Gastrocnemius medialis (tissue), 4 donors: ENCODE results near the gene VSX1. TPM values are rescaled to one million over a fixed set of nuclear protein-coding genes. Genes with fewer than 3 reads are reported as not detected.

Source experiments
- ATAC-seq, 2 donors: fragments of 150-250 bp; one replicate each; pipeline ENCODE4 v1.9.1; 2016
- DNase-seq, 2 donors: peaks; one replicate each; pipeline ENCODE4 v3.0.0-alpha.2; 2019
- H3K27ac ChIP-seq, 4 donors: fragments of 200-600 bp; sonication (generic); 1 replicate in 1 of 4; 2 replicates in 3 of 4; pipeline ENCODE4 v1.5.1; 2016 to 2018; ENCODE audit warnings: mild to moderate bottlenecking in 2 of 4, moderate library complexity in 1 of 4
- H3K27me3 ChIP-seq, 3 donors: fragments of 200-600 bp; sonication (generic) in 2 of 3; 1 replicate in 1 of 3; 2 replicates in 2 of 3; pipeline versions ENCODE4 v1.5.1 to v1.6.0; 2016 to 2019; ENCODE audit warnings: mild to moderate bottlenecking in 1 of 3, moderate library complexity in 1 of 3
- H3K36me3 ChIP-seq, 2 donors: fragments of 200-600 bp; sonication (generic) in 1 of 2; one replicate each; pipeline ENCODE4 v1.5.1; 2017 to 2018
- H3K4me1 ChIP-seq, 2 donors: fragments of 200-600 bp; sonication (generic) in 1 of 2; one replicate each; pipeline ENCODE4 v1.5.1; 2016 to 2017; ENCODE audit warnings: mild to moderate bottlenecking in 2 of 2
- H3K4me3 ChIP-seq, 4 donors: fragments of 200-600 bp; sonication (generic) in 3 of 4; 1 replicate in 1 of 4; 2 replicates in 3 of 4; pipeline ENCODE4 v1.5.1; 2016 to 2019; ENCODE audit warnings: mild to moderate bottlenecking in 2 of 4
- H3K9me3 ChIP-seq, 3 donors: fragments of 200-600 bp; sonication (generic) in 2 of 3; 1 replicate in 1 of 3; 2 replicates in 2 of 3; pipeline ENCODE4 v1.5.1; 2016 to 2019
- POLR2A ChIP-seq, 2 donors: fragments of 450-650 bp; IDR thresholded peaks; one replicate each; pipeline ENCODE4 v1.6.1; 2017; ENCODE audit warnings: antibody characterized with exemption in 2 of 2, mild to moderate bottlenecking in 2 of 2, moderate library complexity in 2 of 2
- in situ Hi-C, 4 donors: fragments of 200-750 bp; cut with MboI; loops; one replicate each; pipeline versions ENCODE4 v1.15.0 to v1.8.0; 2017; ENCODE audit warnings: low sequenced_read_pairs in 4 of 4
- intact Hi-C: fragments of 100-400 bp; cut with DNase I; formaldehyde crosslinking; loops from one replicate; pipeline ENCODE4 v1.15.1; 2023; ENCODE audit warnings: low total_unique reads
- total RNA-seq, 4 donors: library from RNA; depleted of rRNA; stranded (reverse); fragments of >200 nt; gene quantifications; one replicate each; pipeline versions ENCODE4 v1.1.0 to v1.2.3, GENCODE V29; 2016
- TF ChIP-seq, protein P1 (sequence below), 5 experiments: fragments of 450-650 bp in 3 of 5; fragments of 200-600 bp in 2 of 5; sonication (generic) in 2 of 5; IDR thresholded peaks in 4 of 5; conservative IDR thresholded peaks in 1 of 5; 1 replicate in 4 of 5; 2 replicates in 1 of 5; pipeline ENCODE4 v1.5.1; 2016 to 2019; ENCODE audit warnings: antibody characterized with exemption in 5 of 5, mild to moderate bottlenecking in 3 of 5, moderate library complexity in 3 of 5

Gene VSX1
- total RNA-seq, 4 donors from 2014 or later: 0.20 to 3.0 TPM; not detected in 2

DNA sequence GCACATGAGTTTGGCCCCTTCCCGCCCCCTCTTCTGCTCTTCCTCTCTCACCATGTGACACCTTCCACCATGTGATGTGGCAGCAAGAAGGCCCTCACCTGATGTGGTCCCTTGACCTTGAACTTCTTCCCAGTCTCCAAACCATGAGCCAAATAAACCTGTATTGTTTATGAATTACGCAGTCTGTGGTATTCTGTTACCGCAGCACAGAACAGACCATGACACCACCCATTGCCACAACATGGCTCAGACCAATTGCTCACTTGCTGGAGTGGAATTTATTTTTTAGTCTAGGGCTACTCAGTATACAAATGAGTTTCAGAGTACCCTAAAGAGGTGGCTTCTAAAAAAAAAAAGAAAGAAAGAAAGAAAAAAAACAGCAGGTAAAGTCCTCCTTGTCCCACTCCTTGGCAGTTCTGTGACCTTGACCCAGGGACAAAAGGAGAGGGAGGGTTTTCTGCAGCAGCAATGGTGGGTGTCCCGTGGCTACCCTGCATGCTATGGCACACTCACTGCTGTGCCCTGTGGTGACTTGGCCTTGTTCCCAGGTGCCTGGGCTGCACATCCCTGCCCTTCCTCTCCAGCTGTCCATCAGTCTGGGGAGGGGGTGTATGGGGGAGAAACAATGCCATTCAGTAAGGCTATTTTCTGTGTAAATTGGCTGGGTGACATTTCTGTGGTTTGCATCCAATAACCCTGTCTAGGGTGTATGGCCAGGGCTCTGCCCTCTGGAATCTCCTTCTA lies 5.4 kb upstream of the VSX1 start:
- peaks cover 17 to 26% of the 10 kb centered on the region in 2 donors for H3K4me1 ChIP-seq
- DNase-seq: no peak
- in situ Hi-C loops: loop anchor here in 1 of 4 donors (10.0 kb wide), 1 partner anchor 87 kb away; no protein-coding TSS in a partner anchor
- no peaks in the 10 kb centered on the region for H3K9me3 ChIP-seq
- intact Hi-C loops: no loop called here
- peaks cover 53 to 62% (median 57%) of the 10 kb centered on the region in 3 donors for H3K27me3 ChIP-seq
- H3K36me3 ChIP-seq: no peaks in the 10 kb centered on the region
- no peak overlapping the region for H3K27ac ChIP-seq
- no peak for TF ChIP-seq POLR2A (IDR thresholded peaks at IDR 0.05)
- TF ChIP-seq, protein P1, sequence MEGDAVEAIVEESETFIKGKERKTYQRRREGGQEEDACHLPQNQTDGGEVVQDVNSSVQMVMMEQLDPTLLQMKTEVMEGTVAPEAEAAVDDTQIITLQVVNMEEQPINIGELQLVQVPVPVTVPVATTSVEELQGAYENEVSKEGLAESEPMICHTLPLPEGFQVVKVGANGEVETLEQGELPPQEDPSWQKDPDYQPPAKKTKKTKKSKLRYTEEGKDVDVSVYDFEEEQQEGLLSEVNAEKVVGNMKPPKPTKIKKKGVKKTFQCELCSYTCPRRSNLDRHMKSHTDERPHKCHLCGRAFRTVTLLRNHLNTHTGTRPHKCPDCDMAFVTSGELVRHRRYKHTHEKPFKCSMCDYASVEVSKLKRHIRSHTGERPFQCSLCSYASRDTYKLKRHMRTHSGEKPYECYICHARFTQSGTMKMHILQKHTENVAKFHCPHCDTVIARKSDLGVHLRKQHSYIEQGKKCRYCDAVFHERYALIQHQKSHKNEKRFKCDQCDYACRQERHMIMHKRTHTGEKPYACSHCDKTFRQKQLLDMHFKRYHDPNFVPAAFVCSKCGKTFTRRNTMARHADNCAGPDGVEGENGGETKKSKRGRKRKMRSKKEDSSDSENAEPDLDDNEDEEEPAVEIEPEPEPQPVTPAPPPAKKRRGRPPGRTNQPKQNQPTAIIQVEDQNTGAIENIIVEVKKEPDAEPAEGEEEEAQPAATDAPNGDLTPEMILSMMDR (IDR thresholded peaks at IDR 0.05 in 4 of 5, conservative IDR thresholded peaks at IDR 0.05 in 1 of 5): no peak
- ATAC-seq: no peak
- H3K4me3 ChIP-seq: no peak overlapping the region

DNA sequence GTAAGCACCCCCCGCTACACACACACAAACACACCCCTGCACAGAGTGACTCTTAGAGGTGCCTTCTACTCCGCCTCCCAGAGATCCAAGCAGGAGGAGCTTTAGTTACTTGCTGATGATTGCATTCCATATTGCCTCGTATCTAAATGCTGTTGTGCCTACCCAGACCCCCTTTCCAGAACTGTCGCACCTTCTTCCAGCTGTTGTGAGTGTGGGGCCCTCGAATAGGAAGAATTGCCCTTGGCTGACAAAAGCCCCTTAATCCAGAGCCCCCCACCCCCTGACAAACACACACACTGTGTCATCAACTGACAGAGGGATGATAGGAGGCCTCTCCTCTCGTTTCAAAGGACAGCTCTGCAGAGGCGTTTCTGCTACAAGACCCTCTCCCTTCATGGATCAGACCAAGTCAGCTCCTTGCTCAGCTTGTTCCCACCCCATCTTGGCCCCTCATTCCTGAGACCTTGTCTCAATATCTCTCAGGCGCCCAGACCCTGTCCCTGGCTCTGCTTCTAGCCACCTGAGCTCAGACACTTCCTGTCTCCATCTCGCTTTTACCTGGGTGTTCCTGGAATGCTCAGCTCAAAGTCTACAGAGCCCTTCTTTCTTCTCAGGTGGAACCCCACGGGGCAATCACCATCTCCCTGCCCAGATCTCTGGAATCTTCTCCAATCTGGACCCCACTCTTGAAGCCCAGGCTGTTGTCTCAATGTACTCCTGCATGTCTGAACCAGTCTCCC lies 4.0 kb upstream of the VSX1 start:
- peaks cover 65 to 75% (median 71%) of the 10 kb centered on the region in 3 donors for H3K27me3 ChIP-seq
- ATAC-seq (no peak), DNase-seq (no peak)
- intact Hi-C loops (no loop called here), in situ Hi-C loops (loop anchor here in 1 of 4 donors (10.0 kb wide), 1 partner anchor 89 kb away; no protein-coding TSS in a partner anchor)
- H3K4me3 ChIP-seq: no peak overlapping the region
- H3K4me1 ChIP-seq: peaks cover 17 to 26% of the 10 kb centered on the region in 2 donors
- H3K36me3 ChIP-seq: no peaks in the 10 kb centered on the region
- TF ChIP-seq, protein P1 (IDR thresholded peaks at IDR 0.05 in 4 of 5, conservative IDR thresholded peaks at IDR 0.05 in 1 of 5): no peak
- TF ChIP-seq POLR2A (IDR thresholded peaks at IDR 0.05): no peak
- no peaks in the 10 kb centered on the region for H3K9me3 ChIP-seq
- no peak overlapping the region for H3K27ac ChIP-seq

DNA sequence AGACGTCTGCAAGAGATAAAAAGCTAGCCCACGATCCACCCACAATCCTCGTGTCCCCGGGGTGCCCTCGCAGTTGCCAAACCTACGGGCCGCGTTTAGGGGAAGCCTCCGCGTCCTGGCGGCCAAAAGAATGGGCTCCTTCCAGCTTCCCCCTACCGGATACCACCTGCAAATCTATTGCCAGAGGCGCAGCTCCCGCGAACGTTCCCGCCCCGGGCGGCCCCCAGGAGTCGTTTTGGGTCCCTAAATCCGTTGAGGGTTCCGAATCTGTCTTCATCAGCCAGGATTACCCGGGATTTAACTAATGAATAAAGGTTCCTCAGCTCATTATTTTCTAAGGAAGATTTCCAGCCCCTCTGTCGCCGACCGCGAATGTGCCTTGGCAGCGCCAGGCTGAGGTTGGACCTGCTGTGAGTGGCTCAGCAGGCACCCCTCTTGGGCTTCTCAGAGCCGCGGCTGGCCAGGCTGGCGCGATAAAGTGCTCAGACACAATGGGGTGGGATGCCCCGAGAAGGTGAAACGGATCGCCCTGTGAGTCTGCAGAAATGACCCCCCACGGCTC lies 2.8 kb upstream of the VSX1 start:
- peak overlapping the region in 1 of 4 donors; percentile 32 for H3K4me3 ChIP-seq
- intact Hi-C loops: loop anchor here (5.0 kb wide), 1 partner anchor 308 kb away; the partner anchor contains the start of gene ABHD12
- no peaks in the 10 kb centered on the region for H3K9me3 ChIP-seq
- in situ Hi-C loops: loop anchor here in 1 of 4 donors (10.0 kb wide), 1 partner anchor 90 kb away; no protein-coding TSS in a partner anchor
- H3K4me1 ChIP-seq: peaks cover 17 to 26% of the 10 kb centered on the region in 2 donors
- TF ChIP-seq POLR2A (IDR thresholded peaks at IDR 0.05): no peak
- TF ChIP-seq, protein P1 (IDR thresholded peaks at IDR 0.05 in 4 of 5, conservative IDR thresholded peaks at IDR 0.05 in 1 of 5): no peak
- H3K27me3 ChIP-seq: peaks cover 76 to 82% (median 78%) of the 10 kb centered on the region in 3 donors
- no peak overlapping the region for H3K27ac ChIP-seq
- ATAC-seq (no peak), DNase-seq (no peak)
- H3K36me3 ChIP-seq: no peaks in the 10 kb centered on the region

DNA sequence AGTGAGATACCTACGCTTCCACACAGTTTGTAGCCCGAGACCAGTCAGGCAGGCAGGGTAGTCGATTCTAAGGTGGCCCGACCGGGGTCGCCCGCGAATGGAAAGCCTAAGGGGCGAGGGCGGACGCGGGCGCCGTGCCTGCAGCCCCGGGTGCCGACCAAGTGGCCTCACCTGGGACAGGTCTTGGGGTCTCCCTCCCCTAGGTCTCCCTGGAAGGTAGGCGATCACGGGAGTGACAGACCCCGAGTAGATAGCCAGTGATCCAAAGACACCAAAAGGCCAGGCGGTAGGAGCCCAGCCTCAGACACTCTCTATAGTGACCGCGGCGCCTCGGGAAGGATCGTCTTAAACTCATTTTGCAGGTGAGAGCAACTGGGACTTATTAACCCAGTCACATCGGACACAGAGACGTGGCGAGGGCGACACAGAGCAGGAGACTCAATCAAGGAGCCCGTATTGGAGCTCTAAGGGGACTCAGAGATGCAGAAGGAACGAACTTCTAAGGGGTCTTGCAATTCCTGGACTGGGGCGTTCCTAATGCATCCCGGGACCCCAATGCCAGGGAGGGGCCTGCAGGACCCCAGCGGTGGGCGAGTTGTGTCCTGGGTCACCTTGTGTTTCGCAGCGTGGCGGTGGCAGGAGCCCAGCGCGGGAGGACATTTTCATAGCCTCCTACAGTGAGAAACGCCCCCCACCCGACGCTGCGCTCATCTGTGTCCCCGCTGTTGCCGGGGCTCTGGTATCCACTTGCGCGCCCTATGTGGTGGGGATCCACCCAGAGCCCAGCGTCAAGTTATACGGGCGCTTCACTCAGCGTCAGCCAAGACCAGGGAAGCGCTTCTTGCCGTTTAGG lies 2.1 kb upstream of the VSX1 start:
- ATAC-seq (no peak), DNase-seq (no peak)
- Histone ChIP-seq H3K27me3 (peaks cover 78 to 84% (median 78%) of the 10 kb centered on the region in 3 donors), H3K4me3 (peak overlapping the region in 2 of 4 donors; percentile 2 to 32), H3K27ac (no peak overlapping the region), H3K36me3 (no peaks in the 10 kb centered on the region), H3K4me1 (peaks cover 17 to 26% of the 10 kb centered on the region in 2 donors), H3K9me3 (no peaks in the 10 kb centered on the region)
- TF ChIP-seq POLR2A (IDR thresholded peaks at IDR 0.05): no peak
- TF ChIP-seq, protein P1 (IDR thresholded peaks at IDR 0.05 in 4 of 5, conservative IDR thresholded peaks at IDR 0.05 in 1 of 5): peak in 1 of 5 experiments; percentile 52
- intact Hi-C loops: loop anchor here (5.0 kb wide), 1 partner anchor 308 kb away; the partner anchor contains the start of gene ABHD12
- in situ Hi-C loops: loop anchor here in 1 of 4 donors (10.0 kb wide), 1 partner anchor 91 kb away; no protein-coding TSS in a partner anchor
